HG02571 (cell line): Measurements from ENCODE around the gene TTC9C.
A peak's percentile ranks its signal among the peaks of the same experiment; 100 is the strongest.
"Not testable (repeated sequence)": the region's sequence is repeated elsewhere in the genome, so short reads cannot be mapped to it uniquely, and the experiment has no call there.

Source experiments
- ATAC-seq: cut with Tn5 transposase; IDR thresholded peaks from one replicate; pipeline ENCODE4 v1.9.1; 2021; ENCODE audit warnings: mild to moderate bottlenecking, moderate library complexity; ENCODE audit not compliant: unreplicated experiment

Gene TTC9C

GRCh38 chr11:62728171-62728988 lies at the start of gene TTC9C:
TSS of gene TTC9C (plus strand) at chr11:62728486. CDS start at chr11:62728849, 363 bp downstream.
- ATAC-seq = no peak

GRCh38 chr11:62678770-62679696 lies 49.3 kb upstream of the TTC9C start, which contains the start of gene UBXN1:
TSS of gene UBXN1 (minus strand) at chr11:62679073. CDS start at chr11:62678923, 150 bp downstream.
- peak; percentile 59 for ATAC-seq

GRCh38 chr11:62680825-62681240 lies 47.5 kb upstream of the TTC9C start:
- peak; percentile 56 for ATAC-seq

- no peak for ATAC-seq
These were observed 45.8 kb upstream of the TTC9C start for GRCh38 chr11:62682518-62682917.

- ATAC-seq = no peak
These were observed 40.5 kb upstream of the TTC9C start for GRCh38 chr11:62687508-62688396.

GRCh38 chr11:62688491-62688890 lies 39.8 kb upstream of the TTC9C start:
- ATAC-seq = no peak

- no peak for ATAC-seq
These were observed 38.7 kb upstream of the TTC9C start, which contains the start of gene LRRN4CL for GRCh38 chr11:62689421-62690183. TSS of gene LRRN4CL (minus strand) at chr11:62689530. CDS start at chr11:62688508, 1,022 bp downstream.

GRCh38 chr11:62693624-62694023 lies 34.7 kb upstream of the TTC9C start:
- ATAC-seq = not testable (repeated sequence)

GRCh38 chr11:62694455-62695167 lies 33.7 kb upstream of the TTC9C start:
- ATAC-seq = no peak

GRCh38 chr11:62702246-62702645 lies 26.0 kb upstream of the TTC9C start:
- ATAC-seq = no peak

- not testable (repeated sequence) for ATAC-seq
These were observed 24.4 kb upstream of the TTC9C start for GRCh38 chr11:62703921-62704320.

GRCh38 chr11:62705413-62705812 lies 22.9 kb upstream of the TTC9C start:
- no peak for ATAC-seq

- peak; percentile 53 for ATAC-seq
These were observed 22.1 kb upstream of the TTC9C start for GRCh38 chr11:62705880-62706849.

GRCh38 chr11:62706850-62707247 lies 21.4 kb upstream of the TTC9C start:
- ATAC-seq = no peak

GRCh38 chr11:62707277-62707861 lies 20.9 kb upstream of the TTC9C start, which contains the start of the genes BSCL2 and GNG3:
TSS of gene BSCL2 (minus strand) at chr11:62707424. CDS start at chr11:62707195, 229 bp downstream.
TSS of gene GNG3 (plus strand) at chr11:62707676. CDS start at chr11:62708296, 620 bp downstream.
- ATAC-seq = no peak

GRCh38 chr11:62708392-62708791 lies 19.9 kb upstream of the TTC9C start:
- no peak for ATAC-seq

GRCh38 chr11:62708793-62709192 lies 19.5 kb upstream of the TTC9C start:
- no peak for ATAC-seq
